Measurements from ENCODE around the gene CZIB.

DNA sequence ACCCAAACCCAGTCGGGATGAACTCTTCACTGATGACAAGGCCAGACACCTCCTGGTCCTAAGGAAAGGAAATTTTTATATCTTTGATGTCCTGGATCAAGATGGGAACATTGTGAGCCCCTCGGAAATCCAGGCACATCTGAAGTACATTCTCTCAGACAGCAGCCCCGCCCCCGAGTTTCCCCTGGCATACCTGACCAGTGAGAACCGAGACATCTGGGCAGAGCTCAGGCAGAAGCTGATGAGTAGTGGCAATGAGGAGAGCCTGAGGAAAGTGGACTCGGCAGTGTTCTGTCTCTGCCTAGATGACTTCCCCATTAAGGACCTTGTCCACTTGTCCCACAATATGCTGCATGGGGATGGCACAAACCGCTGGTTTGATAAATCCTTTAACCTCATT is 10.1 kb downstream of the CZIB start:
- TF ChIP-seq, protein P1, sequence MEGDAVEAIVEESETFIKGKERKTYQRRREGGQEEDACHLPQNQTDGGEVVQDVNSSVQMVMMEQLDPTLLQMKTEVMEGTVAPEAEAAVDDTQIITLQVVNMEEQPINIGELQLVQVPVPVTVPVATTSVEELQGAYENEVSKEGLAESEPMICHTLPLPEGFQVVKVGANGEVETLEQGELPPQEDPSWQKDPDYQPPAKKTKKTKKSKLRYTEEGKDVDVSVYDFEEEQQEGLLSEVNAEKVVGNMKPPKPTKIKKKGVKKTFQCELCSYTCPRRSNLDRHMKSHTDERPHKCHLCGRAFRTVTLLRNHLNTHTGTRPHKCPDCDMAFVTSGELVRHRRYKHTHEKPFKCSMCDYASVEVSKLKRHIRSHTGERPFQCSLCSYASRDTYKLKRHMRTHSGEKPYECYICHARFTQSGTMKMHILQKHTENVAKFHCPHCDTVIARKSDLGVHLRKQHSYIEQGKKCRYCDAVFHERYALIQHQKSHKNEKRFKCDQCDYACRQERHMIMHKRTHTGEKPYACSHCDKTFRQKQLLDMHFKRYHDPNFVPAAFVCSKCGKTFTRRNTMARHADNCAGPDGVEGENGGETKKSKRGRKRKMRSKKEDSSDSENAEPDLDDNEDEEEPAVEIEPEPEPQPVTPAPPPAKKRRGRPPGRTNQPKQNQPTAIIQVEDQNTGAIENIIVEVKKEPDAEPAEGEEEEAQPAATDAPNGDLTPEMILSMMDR (conservative IDR thresholded peaks at IDR 0.05; ENCODE audit: low read depth, low read length), result no peak
- TF ChIP-seq CEBPB (IDR thresholded peaks at IDR 0.05; ENCODE audit: low read depth, low read length), result no peak
- no peak for TF ChIP-seq MAZ (IDR thresholded peaks at IDR 0.05; ENCODE audit: borderline replicate concordance, low read depth, low read length)
- no peak for TF ChIP-seq POLR2A (IDR thresholded peaks at IDR 0.05; ENCODE audit: low read depth, low read length)
- TF ChIP-seq NFE2L2 (IDR thresholded peaks at IDR 0.05; ENCODE audit: low read depth, low read length), result no peak
- no peak for TF ChIP-seq BHLHE40 (IDR thresholded peaks at IDR 0.05; ENCODE audit: low read depth, low read length)
- TF ChIP-seq RAD21 (IDR thresholded peaks at IDR 0.05; ENCODE audit: low read length), result no peak
- TF ChIP-seq MXI1 (IDR thresholded peaks at IDR 0.05; ENCODE audit: borderline replicate concordance, low read depth, low read length), result no peak
- no peak for TF ChIP-seq FOS (IDR thresholded peaks at IDR 0.05; ENCODE audit: low read depth, low read length)
- TF ChIP-seq CHD1 (IDR thresholded peaks at IDR 0.05; ENCODE audit: low read depth, low read length), result no peak
- no peak for TF ChIP-seq USF2 (IDR thresholded peaks at IDR 0.05; ENCODE audit: low read depth, low read length)
- TF ChIP-seq RFX5 (IDR thresholded peaks at IDR 0.05; ENCODE audit: low read depth, low read length), result no peak
- TF ChIP-seq, protein P2, sequence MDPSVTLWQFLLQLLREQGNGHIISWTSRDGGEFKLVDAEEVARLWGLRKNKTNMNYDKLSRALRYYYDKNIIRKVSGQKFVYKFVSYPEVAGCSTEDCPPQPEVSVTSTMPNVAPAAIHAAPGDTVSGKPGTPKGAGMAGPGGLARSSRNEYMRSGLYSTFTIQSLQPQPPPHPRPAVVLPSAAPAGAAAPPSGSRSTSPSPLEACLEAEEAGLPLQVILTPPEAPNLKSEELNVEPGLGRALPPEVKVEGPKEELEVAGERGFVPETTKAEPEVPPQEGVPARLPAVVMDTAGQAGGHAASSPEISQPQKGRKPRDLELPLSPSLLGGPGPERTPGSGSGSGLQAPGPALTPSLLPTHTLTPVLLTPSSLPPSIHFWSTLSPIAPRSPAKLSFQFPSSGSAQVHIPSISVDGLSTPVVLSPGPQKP (IDR thresholded peaks at IDR 0.05; ENCODE audit: borderline replicate concordance, low read depth, low read length), result no peak

Data from IMR-90 (cell line).